Measurements from ENCODE around the gene CHRNA1.
"Not testable (repeated sequence)": the region's sequence is repeated elsewhere in the genome, so short reads cannot be mapped to it uniquely, and the experiment has no call there.

The CHRNA1 gene

GRCh38 chr2:174709416-174710004 lies 54.8 kb downstream of the CHRNA1 start:
- DNase-seq = not testable (repeated sequence)

GRCh38 chr2:174708713-174709112 lies 55.6 kb downstream of the CHRNA1 start:
- no peak for DNase-seq

GRCh38 chr2:174705321-174705720 lies 59.0 kb downstream of the CHRNA1 start:
- no peak for DNase-seq

GRCh38 chr2:174704642-174705041 lies 59.6 kb downstream of the CHRNA1 start:
- peak; percentile 43 for DNase-seq

- peak; percentile 66 for DNase-seq
These were observed 60.2 kb downstream of the CHRNA1 start for GRCh38 chr2:174704061-174704460.

GRCh38 chr2:174703430-174703829 lies 60.8 kb downstream of the CHRNA1 start:
- DNase-seq = no peak

- no peak for DNase-seq
These were observed 61.7 kb downstream of the CHRNA1 start for GRCh38 chr2:174702541-174702940.

GRCh38 chr2:174699993-174700766 lies 64.1 kb downstream of the CHRNA1 start:
- DNase-seq = peak; percentile 68
